CD4-positive, alpha-beta T cell treated with Interleukin-1 beta for 1 hour (primary cell): ENCODE data around the gene USP38.
"Not testable (repeated sequence)": the region's sequence is repeated elsewhere in the genome, so short reads cannot be mapped to it uniquely, and the experiment has no call there.

Experiments used
- DNase-seq, 2 donors: peaks; one replicate each; pipeline ENCODE4 v3.0.0-alpha.2; 2020 to 2022

USP38 gene

GRCh38 chr4:143184503-143185252 is at the start of gene USP38:
Gene USP38, plus strand, starts transcription at chr4:143184917. Its CDS starts 534 bp downstream, at chr4:143185451.
- DNase-seq, result peak; percentile 88 to 89

GRCh38 chr4:143135358-143135757 is 49.4 kb upstream of the USP38 start:
- no peak for DNase-seq

GRCh38 chr4:143140696-143141095 is 44.0 kb upstream of the USP38 start:
- no peak for DNase-seq

- DNase-seq, result no peak
These were observed 36.2 kb upstream of the USP38 start for GRCh38 chr4:143148521-143148920.

GRCh38 chr4:143156853-143157252 is 27.9 kb upstream of the USP38 start:
- DNase-seq, result no peak

GRCh38 chr4:143163614-143164013 is 21.1 kb upstream of the USP38 start:
- no peak for DNase-seq

- not testable (repeated sequence) for DNase-seq
These were observed 18.0 kb upstream of the USP38 start for GRCh38 chr4:143166722-143167121.

- no peak for DNase-seq
These were observed 5.8 kb upstream of the USP38 start for GRCh38 chr4:143178923-143179322.

GRCh38 chr4:143183513-143184216 is 1.1 kb upstream of the USP38 start:
- no peak for DNase-seq

GRCh38 chr4:143184217-143184502 is 557 bp upstream of the USP38 start:
- DNase-seq, result no peak

- peak; percentile 14 to 23 for DNase-seq
These were observed 763 bp downstream of the USP38 start for GRCh38 chr4:143185253-143186107.

GRCh38 chr4:143186212-143186611 is 1.5 kb downstream of the USP38 start:
- no peak for DNase-seq

- peak in 1 of 2 donors; percentile 27 for DNase-seq
These were observed 1.9 kb downstream of the USP38 start for GRCh38 chr4:143186649-143187048.

GRCh38 chr4:143188136-143189088 is 3.7 kb downstream of the USP38 start:
- DNase-seq, result no peak

- DNase-seq, result no peak
These were observed 4.8 kb downstream of the USP38 start for GRCh38 chr4:143189528-143189927.

- DNase-seq, result no peak
These were observed 10.9 kb downstream of the USP38 start for GRCh38 chr4:143195581-143195980.

GRCh38 chr4:143196323-143196722 is 11.6 kb downstream of the USP38 start:
- no peak for DNase-seq

- DNase-seq, result no peak
These were observed 14.8 kb downstream of the USP38 start for GRCh38 chr4:143199503-143199902.

GRCh38 chr4:143202824-143203223 is 18.1 kb downstream of the USP38 start:
- no peak for DNase-seq

- DNase-seq, result no peak
These were observed 18.9 kb downstream of the USP38 start for GRCh38 chr4:143203577-143203976.

- DNase-seq, result no peak
These were observed 22.8 kb downstream of the USP38 start for GRCh38 chr4:143207555-143207954.

GRCh38 chr4:143212566-143212965 is 27.8 kb downstream of the USP38 start:
- no peak for DNase-seq
